ENCODE data around the gene MALAT1.

DNA sequence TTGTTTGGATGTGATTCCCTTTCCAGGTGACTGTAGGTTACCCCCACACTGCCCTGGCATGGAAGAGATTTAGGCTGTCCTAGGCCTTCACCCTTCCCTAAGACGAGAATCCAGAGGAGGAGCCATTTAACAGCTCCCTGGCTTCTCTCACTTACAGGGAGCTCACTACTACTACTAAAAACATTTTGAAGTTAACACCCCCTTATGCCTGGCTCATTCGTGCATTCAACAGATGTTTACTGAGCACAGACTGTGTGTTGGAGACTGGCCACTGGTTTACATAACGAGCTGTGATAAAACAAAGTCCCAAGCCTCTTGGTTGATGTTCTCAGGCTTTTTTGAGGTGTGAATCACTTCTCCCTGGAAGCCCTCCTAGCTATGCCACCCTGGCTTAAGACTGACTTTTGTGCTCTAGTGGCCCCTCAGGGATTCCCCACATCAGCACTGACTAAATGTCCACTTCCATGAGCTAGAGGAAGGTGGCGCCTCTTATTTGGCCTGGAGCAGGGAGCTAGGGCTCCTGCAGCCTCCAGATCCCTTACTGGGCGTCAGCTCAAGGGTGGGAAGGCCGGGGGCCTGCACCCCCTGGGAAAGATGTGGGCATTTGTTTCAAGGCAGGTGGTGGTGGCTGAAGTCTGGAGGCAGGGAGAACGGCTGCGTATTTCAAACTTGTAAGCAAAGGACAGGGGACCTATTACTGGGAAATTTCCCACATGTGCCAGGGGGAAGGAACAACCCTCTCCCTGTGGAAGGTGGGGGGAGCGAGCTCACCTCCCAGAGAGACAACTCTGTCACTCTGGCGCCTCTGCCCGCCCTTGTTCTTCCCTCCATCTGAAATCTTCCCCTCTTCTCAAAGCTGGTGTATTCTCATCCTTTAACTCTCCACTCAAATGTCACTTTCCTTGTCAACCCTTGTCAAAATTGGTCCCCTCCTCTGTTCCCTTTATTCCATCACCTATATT lies 19.4 kb upstream of the MALAT1 start:
- TF ChIP-seq EZH2 (IDR thresholded peaks at IDR 0.05; ENCODE audit: low read depth, unreplicated experiment): no peak
- TF ChIP-seq, protein P1, sequence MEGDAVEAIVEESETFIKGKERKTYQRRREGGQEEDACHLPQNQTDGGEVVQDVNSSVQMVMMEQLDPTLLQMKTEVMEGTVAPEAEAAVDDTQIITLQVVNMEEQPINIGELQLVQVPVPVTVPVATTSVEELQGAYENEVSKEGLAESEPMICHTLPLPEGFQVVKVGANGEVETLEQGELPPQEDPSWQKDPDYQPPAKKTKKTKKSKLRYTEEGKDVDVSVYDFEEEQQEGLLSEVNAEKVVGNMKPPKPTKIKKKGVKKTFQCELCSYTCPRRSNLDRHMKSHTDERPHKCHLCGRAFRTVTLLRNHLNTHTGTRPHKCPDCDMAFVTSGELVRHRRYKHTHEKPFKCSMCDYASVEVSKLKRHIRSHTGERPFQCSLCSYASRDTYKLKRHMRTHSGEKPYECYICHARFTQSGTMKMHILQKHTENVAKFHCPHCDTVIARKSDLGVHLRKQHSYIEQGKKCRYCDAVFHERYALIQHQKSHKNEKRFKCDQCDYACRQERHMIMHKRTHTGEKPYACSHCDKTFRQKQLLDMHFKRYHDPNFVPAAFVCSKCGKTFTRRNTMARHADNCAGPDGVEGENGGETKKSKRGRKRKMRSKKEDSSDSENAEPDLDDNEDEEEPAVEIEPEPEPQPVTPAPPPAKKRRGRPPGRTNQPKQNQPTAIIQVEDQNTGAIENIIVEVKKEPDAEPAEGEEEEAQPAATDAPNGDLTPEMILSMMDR (conservative IDR thresholded peaks at IDR 0.05; ENCODE audit: low read depth in 2 of 2): peak; percentile 60 to 69
- TF ChIP-seq, protein P2, sequence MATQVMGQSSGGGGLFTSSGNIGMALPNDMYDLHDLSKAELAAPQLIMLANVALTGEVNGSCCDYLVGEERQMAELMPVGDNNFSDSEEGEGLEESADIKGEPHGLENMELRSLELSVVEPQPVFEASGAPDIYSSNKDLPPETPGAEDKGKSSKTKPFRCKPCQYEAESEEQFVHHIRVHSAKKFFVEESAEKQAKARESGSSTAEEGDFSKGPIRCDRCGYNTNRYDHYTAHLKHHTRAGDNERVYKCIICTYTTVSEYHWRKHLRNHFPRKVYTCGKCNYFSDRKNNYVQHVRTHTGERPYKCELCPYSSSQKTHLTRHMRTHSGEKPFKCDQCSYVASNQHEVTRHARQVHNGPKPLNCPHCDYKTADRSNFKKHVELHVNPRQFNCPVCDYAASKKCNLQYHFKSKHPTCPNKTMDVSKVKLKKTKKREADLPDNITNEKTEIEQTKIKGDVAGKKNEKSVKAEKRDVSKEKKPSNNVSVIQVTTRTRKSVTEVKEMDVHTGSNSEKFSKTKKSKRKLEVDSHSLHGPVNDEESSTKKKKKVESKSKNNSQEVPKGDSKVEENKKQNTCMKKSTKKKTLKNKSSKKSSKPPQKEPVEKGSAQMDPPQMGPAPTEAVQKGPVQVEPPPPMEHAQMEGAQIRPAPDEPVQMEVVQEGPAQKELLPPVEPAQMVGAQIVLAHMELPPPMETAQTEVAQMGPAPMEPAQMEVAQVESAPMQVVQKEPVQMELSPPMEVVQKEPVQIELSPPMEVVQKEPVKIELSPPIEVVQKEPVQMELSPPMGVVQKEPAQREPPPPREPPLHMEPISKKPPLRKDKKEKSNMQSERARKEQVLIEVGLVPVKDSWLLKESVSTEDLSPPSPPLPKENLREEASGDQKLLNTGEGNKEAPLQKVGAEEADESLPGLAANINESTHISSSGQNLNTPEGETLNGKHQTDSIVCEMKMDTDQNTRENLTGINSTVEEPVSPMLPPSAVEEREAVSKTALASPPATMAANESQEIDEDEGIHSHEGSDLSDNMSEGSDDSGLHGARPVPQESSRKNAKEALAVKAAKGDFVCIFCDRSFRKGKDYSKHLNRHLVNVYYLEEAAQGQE (IDR thresholded peaks at IDR 0.05; ENCODE audit: unreplicated experiment): no peak

Measured in GM23338 (cell line).